Renal pelvis (tissue), 4 donors: Measurements from ENCODE around the gene FGF18. TPM values are rescaled to one million over a fixed set of nuclear protein-coding genes. Genes with fewer than 3 reads are reported as not detected.
"Not testable (repeated sequence)": the region's sequence is repeated elsewhere in the genome, so short reads cannot be mapped to it uniquely, and the experiment has no call there.

Source experiments
- DNase-seq: peaks from one replicate; pipeline ENCODE4 v3.0.0-alpha.2; 2013
- polyA plus RNA-seq, 3 donors: library from polyadenylated mRNA; unstranded; fragments of 120-200 nt; gene quantifications; one replicate each; pipeline ENCODE4 v1.2.1, GENCODE V29; 2013; ENCODE audit not compliant: insufficient read length in 3 of 3

FGF18 gene
- polyA plus RNA-seq, 3 donors = 0.44 to 0.61 (median 0.45) TPM

GRCh38 chr5:171397599-171397998 lies 21.8 kb upstream of the FGF18 start:
- DNase-seq = no peak

- DNase-seq = not testable (repeated sequence)
These were observed 20.8 kb upstream of the FGF18 start for GRCh38 chr5:171398660-171399059.

- DNase-seq = no peak
These were observed 19.3 kb upstream of the FGF18 start for GRCh38 chr5:171400169-171400568.

- no peak for DNase-seq
These were observed 18.1 kb upstream of the FGF18 start for GRCh38 chr5:171401167-171401947.

- not testable (repeated sequence) for DNase-seq
These were observed 16.7 kb upstream of the FGF18 start for GRCh38 chr5:171402751-171403150.

DNA sequence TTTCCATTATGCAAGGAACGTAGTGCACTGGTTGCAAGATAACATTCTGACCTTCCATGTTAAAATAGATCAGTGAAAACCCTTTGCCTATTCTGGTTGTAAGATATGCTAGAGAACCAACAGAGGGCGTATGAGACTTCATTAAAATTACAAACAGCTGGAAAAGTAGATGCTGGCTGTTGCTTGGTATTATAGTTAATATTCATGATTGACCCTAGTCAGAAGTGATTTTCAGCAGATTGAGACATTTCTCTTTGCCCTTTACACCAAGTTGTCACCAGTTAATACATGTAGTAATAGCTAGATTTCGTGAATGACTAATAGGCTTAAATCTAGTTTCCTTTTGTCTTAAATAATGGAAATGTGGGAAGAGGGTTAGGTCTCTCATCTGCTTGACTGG lies 13.8 kb upstream of the FGF18 start:
- no peak for DNase-seq

- no peak for DNase-seq
These were observed 12.2 kb upstream of the FGF18 start for GRCh38 chr5:171407234-171407633.

DNA sequence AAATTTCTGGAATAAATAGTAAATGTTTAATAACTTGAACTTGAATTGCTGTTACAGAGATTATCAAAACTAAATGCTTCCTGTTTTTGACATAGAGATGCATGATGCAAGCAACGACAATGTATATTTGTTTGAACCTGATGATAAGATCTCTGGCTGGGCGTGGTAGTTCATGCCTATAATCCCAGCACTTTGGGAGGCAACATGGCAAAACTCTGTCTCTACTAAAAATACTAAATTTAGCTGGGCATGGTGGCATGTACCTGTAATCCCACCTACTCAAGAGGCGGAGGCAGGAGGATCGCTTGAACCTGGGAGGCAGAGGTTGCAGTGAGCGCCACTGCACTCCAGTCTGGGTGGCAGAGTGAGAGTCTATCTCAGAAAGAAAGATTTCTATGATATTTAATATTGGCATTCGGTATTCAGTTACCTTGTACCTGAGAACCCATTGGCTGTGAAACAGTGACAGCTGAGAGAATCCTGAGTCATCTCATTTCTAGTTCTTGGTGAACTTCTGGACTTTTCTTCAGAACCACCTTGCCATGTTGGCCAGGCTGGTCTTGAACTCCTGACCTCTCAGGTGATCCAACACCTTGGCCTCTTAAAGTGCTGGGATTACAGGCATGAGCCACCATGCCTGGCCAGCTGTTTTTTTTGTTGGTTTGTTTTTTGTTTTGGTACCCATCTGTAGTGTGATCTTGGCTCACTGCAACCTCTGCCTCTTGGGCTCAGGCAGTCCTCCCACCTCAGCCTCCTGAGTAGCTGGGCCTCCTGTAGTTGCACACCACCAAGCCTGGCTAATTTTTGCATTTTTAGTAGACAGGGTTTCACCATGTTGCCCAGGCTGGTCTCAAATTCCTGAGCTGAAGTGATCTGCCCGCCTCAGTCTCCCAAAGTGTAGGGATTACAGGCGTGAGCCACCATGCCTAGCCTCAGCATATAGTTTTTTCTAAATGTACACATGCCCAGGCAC lies 10.0 kb upstream of the FGF18 start:
- no peak for DNase-seq

DNA sequence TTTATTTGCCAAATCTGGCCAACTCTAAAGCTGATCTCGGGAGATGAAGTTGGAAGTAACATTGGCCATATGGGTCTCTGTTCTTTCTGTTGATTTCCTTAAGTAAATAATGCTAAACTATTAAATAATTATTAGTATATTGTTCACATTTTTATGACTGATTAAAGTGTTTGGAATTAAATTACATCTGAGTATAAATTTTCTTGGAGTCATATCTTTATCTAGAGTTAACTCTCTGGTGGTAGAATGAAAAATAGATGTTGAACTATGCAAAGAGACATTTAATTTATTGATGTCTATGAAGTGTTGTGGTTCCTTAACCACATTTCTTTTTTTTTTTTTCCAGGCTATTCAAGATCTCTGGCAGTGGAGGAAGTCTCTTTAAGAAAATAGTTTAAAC lies 9.3 kb upstream of the FGF18 start:
- no peak for DNase-seq

DNA sequence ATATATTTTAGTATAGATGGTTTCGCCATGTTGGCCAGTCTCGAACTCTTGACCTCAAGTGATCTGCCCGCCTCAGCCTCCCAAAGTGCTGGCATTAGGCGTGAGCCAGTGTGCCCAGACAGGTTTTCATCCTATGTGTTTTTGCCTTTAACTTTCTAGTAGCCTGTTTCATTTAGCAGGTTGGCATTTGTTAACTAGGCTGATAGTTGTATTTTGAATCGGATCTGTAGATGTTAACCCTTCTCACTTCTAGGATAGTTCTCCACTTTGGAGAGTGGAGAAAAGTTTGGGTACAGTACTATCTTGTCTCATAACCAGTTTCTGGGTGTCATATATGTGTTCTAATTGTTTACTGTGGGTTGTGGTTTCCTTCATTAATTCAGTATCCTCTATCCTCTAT lies 7.3 kb upstream of the FGF18 start:
- no peak for DNase-seq

DNA sequence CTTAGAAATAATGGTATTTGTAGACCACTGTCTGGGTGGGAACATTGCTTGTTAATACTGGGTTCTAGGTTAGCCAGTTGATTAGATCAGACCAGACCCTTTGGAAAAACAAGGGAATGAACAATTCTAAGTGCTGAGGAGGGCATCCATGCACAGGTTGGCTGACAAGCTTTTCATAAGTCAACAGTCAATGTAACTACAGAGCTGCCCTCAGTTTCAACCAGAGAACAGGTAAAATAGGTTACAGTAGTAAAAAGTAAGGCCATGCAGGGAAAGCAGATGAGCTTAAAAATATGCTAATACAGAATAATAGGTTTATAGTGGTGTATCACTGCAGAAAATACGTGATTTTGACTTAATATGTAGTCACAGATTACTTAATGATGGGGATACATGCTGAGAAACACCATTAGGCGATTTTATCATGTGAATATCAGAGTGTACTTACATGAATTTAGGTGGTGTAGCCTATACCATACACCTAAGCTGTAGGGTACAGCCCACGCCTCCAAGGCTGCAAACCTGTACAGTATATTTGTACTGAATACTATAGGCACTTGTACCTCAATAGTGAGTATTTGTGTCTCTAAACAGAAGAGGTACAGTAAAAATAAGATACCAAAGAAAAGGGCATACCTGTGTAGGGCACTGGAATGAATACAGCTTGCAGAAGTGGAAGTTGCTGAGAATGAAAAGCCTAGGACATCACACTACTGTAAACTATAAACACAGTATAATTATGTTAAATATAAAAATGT lies 6.1 kb upstream of the FGF18 start:
- no peak for DNase-seq

DNA sequence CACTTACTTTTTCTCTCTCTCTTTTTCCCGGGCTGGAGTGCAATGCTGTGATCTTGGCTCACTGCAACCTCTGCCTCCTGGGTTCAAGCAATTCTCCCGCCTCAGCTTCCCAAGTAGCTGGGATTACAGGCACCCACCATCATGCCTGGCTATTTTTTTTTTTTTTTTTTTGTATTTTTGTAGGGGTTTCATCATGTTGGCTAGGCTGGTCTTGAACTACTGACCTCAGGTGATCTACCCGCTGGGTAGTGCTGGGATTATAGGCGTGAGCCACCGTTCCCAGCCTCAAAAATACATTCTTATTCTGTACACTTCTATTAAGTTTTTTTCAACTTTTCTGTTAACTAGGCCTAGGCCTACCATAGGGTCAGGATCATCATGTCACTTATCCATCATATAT lies 5.5 kb upstream of the FGF18 start:
- not testable (repeated sequence) for DNase-seq

DNA sequence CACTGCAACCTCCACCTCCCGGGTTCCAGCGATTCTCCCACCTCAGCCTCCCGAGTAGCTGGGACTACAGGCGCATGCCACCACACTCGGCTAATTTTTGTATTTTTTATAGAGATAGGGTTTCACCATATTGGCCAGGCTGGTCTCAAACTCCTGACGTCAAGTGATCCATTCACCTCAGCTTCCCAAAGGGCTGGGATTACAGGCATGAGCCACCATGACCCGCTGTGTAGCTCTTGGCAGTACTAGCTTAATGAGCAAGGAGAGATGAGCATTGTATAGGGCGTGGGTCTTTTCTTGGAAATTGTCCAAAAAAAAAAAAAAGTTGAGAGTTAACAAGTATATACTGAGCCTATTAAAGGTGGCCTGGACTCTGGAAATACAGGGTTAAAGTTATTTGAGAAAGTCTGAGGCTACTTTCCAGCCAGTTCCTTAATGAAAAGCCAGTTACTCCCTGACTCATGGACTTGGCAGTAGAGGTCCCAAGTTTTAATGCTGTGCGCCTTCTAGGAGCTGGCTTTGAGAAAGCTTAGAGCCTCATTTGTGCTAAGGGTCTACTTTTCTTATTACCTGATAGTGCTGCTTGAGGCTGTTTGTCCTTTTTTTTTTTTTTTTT lies 4.2 kb upstream of the FGF18 start:
- DNase-seq = no peak

- DNase-seq = no peak
These were observed 3.0 kb upstream of the FGF18 start for GRCh38 chr5:171416160-171417049.

DNA sequence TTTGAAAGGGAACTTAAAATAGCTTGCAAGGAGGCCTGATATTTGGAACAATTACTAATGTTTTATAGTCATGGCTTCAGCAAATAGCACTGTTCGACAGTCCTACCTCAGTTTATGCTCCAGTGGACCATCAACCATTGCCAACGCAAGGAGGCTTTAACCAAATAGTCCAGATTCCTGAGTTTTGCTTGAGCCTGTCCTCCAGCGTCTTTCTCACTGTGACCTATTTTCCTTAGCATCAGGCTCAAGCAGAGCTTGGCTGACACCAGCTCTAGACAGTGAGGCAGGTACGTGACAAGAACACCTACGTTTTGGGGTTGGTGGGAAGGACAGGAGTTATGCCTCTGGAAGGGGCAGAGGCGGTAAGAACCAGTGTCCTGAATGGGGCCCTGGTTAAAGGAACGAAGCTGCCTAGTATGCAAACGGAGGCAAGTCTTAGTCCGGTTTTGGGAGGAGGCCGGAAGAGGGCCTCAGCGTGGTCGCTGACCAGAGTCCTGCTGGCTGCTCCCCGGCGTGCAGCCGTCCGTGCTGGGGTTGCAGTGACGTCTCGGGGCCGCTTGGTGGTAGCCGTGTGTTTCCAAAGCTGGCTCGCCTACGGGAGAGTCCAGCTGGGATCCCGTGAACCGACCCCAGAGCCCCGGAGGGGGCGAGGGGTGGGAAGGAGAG lies 998 bp upstream of the FGF18 start:
- peak; percentile 86 for DNase-seq

DNA sequence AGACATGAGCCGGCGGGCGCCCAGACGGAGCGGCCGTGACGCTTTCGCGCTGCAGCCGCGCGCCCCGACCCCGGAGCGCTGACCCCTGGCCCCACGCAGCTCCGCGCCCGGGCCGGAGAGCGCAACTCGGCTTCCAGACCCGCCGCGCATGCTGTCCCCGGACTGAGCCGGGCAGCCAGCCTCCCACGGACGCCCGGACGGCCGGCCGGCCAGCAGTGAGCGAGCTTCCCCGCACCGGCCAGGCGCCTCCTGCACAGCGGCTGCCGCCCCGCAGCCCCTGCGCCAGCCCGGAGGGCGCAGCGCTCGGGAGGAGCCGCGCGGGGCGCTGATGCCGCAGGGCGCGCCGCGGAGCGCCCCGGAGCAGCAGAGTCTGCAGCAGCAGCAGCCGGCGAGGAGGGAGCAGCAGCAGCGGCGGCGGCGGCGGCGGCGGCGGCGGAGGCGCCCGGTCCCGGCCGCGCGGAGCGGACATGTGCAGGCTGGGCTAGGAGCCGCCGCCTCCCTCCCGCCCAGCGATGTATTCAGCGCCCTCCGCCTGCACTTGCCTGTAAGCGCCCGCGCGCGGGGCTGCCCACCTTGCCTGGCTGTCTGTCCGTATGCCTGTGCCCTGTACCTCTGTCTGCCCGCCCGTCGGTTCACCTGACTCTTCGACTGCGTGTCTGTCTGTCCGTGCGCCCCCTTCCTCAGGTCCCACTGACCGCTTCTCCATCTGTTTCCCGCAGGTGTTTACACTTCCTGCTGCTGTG lies 412 bp downstream of the FGF18 start:
- no peak for DNase-seq

DNA sequence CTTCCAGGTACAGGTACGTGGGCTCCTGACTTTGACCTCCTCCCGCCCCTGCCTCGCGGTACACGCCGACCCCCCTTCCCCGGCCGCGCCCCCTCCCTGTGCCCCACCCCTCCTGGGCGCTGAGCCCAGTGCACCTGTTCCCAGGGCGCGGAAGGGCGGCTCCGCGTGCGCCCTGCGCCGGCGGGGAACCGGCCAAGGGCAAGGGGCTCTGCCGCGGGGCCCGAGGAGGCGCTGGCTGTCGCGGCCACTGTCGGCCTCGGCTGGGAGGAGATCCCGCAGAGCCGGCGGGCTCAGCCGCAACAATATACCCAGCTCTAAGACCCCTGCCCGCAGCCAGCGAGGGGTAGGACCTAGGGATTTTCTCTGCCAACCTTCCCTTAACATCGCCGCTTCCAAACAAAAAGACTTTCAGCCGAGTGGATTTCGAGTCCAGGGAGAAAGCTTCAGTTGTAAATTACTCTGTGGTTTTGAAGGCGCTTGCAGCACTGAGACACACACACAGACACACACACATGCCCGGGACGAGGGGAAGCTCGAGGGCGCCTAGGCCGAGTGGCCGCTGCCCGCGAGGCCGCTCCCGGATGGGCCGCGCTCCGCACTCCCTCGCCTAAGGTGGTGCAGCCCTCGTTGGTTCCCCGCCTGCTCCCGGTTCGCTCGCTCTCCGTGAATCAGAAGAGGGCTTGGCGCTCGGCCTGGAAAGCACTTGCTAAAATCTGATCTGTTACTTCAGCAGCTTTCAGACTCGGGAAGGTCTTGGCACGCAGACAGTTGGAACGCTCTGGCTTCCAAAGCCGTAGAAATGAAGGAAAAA lies 1.2 kb downstream of the FGF18 start:
- peak; percentile 58 for DNase-seq
